Measurements from ENCODE around the gene TADA3. TPM values are rescaled to one million over a fixed set of nuclear protein-coding genes. Genes with fewer than 3 reads are reported as not detected.
A peak's percentile ranks its signal among the peaks of the same experiment; 100 is the strongest.

Gene TADA3
- total RNA-seq, 1 donor from 2014 or later: 69.6 TPM

DNA sequence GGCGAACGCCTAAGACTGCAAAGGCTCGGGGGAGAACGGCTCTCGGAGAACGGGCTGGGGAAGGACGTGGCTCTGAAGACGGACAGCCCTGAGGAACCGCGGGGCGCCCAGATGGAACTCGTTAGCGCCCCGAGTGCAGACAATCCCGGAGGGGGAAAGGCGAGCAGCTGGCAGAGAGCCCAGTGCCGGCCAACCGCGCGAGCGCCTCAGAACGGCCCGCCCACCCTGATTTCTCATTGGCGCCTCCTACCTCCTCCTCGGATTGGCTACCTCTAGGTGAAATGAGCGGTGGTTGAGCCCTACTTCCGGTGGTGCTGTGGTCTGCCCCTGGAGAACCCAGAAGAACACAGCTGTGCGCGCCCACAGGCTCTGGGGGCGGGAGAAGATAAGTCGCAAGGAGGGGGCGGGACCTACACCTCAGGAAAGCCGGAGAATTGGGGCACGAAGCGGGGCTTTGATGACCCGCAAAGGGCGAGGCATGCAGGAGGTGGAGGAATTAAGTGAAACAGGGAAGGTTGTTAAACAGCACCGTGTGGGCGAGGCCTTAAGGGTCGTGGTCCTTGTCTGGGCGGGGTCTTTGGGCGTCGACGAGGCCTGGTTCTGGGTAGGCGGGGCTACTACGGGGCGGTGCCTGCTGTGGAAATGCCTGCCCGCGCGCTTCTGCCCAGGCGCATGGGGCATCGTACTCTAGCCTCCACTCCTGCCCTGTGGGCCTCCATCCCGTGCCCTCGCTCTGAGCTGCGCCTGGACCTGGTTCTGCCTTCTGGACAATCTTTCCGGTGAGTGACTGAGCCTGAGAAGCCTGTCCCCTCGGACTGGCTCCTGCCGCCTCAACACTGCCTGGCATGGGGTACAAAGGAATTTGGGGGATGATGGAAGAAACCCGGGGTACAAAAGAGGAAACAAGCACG, 42.4 kb downstream of the TADA3 start, which contains the start of gene OGG1:
OGG1 (plus strand) TSS at position 308 of the 911 bp plus-strand sequence; CDS start at position 643, 335 bp downstream.
- TF ChIP-seq, protein P1, sequence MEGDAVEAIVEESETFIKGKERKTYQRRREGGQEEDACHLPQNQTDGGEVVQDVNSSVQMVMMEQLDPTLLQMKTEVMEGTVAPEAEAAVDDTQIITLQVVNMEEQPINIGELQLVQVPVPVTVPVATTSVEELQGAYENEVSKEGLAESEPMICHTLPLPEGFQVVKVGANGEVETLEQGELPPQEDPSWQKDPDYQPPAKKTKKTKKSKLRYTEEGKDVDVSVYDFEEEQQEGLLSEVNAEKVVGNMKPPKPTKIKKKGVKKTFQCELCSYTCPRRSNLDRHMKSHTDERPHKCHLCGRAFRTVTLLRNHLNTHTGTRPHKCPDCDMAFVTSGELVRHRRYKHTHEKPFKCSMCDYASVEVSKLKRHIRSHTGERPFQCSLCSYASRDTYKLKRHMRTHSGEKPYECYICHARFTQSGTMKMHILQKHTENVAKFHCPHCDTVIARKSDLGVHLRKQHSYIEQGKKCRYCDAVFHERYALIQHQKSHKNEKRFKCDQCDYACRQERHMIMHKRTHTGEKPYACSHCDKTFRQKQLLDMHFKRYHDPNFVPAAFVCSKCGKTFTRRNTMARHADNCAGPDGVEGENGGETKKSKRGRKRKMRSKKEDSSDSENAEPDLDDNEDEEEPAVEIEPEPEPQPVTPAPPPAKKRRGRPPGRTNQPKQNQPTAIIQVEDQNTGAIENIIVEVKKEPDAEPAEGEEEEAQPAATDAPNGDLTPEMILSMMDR (IDR thresholded peaks at IDR 0.05): no peak
- Mint-ChIP-seq H3K36me3 (ENCODE audit: low read depth) (peaks cover 25% of the 10 kb centered on the region), H3K27me3 (ENCODE audit: low read depth) (no peaks in the 10 kb centered on the region)

DNA sequence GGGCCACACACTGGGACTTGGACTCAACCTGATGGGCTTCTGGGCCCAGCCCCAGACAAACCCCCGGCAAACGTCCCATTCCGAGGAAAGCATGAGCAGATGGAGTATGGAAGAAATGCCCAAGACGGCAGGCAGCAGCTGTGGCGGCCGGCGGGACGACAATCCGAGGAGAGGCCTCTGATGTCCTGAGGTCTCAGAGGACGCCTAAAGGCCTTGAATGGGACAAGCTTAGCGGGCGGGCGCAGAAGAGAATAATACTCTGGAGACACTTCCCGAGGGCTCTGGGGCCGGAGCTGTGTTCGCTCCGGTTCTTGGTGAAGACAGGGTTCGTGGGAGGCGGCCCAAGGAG, 43.0 kb downstream of the TADA3 start:
- peak overlapping the region; percentile 96 for H3K27ac Mint-ChIP-seq (ENCODE audit: unreplicated experiment)
- DNase-seq (ENCODE audit: low spot score): no peak
- H3K36me3 Mint-ChIP-seq (ENCODE audit: low read depth): peaks cover 26% of the 10 kb centered on the region
- no peaks in the 10 kb centered on the region for H3K9me3 Mint-ChIP-seq (ENCODE audit: low read depth)
- H3K27me3 Mint-ChIP-seq (ENCODE audit: low read depth): no peaks in the 10 kb centered on the region
- H3K4me3 Mint-ChIP-seq (ENCODE audit: unreplicated experiment): peak overlapping the region; percentile 96
- TF ChIP-seq, protein P1 (IDR thresholded peaks at IDR 0.05): peak; percentile 10
- peaks cover 45% of the 10 kb centered on the region for H3K4me1 Mint-ChIP-seq (ENCODE audit: low read depth)

More for the DNA sequence above, 42.4 kb downstream of the TADA3 start, which contains the start of gene OGG1:
- Mint-ChIP-seq H3K9me3 (ENCODE audit: low read depth) (no peaks in the 10 kb centered on the region), H3K27ac (ENCODE audit: unreplicated experiment) (peak within 1 kb of the TSS; percentile 96), H3K4me1 (ENCODE audit: low read depth) (peaks cover 50% of the 10 kb centered on the region), H3K4me3 (ENCODE audit: unreplicated experiment) (peak within 1 kb of the TSS; percentile 96)
- DNase-seq (ENCODE audit: low spot score): peak; percentile 98

DNA sequence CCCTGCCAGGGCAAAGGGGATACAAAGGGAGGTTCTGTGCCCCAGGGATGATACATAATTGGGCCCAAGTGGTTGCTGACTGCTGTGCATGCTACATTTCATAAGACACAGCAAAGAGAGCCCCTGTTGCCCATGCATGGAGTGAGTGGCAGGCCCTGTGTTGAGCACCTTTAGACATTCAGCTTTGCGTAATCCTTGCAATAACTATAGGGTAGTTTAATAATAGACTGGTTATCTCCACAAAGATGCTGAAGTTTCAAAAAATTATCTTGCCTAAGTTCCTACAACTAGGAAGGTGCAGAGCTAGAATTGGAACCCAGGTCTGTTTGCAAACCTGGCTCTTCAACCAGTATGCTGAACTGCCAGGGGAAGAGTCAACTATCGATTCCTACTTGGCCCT, 44.2 kb downstream of the TADA3 start:
- Mint-ChIP-seq H3K4me3 (ENCODE audit: unreplicated experiment) (no peak overlapping the region), H3K9me3 (ENCODE audit: low read depth) (no peaks in the 10 kb centered on the region), H3K27ac (ENCODE audit: unreplicated experiment) (peak overlapping the region; percentile 59), H3K27me3 (ENCODE audit: low read depth) (no peaks in the 10 kb centered on the region), H3K4me1 (ENCODE audit: low read depth) (peaks cover 45% of the 10 kb centered on the region), H3K36me3 (ENCODE audit: low read depth) (peaks cover 31% of the 10 kb centered on the region)
- TF ChIP-seq, protein P1 (IDR thresholded peaks at IDR 0.05): no peak
- DNase-seq (ENCODE audit: low spot score): no peak

DNA sequence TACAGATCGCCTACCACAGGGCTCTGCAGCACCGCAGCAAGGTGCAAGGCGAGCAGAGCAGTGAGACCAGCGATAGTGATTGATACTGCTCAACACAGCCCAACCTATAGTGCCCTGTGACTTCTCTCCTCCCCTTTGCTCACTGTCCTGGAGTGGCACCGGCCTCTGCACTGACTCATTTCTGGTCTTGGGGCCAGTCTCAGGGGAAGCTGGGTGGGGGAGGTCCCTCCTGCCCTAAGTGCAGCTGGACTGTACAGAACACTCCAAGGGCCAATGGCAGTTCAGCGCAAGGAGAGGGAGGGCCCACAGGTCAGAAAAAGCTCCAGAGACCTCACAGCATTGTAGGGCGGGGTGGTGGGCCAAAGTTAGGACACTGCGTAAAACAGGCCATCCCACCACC, 45.0 kb downstream of the TADA3 start:
- Mint-ChIP-seq H3K4me3 (ENCODE audit: unreplicated experiment) (no peak overlapping the region), H3K9me3 (ENCODE audit: low read depth) (no peaks in the 10 kb centered on the region), H3K27me3 (ENCODE audit: low read depth) (no peaks in the 10 kb centered on the region), H3K36me3 (ENCODE audit: low read depth) (peaks cover 35% of the 10 kb centered on the region), H3K4me1 (ENCODE audit: low read depth) (peaks cover 45% of the 10 kb centered on the region), H3K27ac (ENCODE audit: unreplicated experiment) (no peak overlapping the region)
- TF ChIP-seq, protein P1 (IDR thresholded peaks at IDR 0.05): no peak
- DNase-seq (ENCODE audit: low spot score): no peak

DNA sequence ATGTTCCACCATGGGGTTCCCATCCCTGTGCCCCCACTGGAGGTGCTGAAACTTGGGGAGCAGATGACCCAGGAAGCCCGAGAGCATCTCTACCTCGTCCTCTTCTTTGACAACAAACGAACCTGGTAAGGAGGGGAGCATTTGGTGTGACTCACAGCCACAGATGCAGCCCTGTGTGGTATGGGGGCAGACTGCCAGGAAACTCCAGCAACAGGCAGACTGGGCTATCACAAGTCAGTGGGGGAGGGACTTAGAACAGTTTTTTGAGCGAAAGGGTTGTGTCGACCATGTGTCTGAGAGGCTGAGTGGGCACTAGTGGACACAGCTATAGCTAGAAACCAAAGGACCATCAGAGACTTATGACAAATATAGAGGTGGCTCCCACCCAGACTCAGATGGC, 45.9 kb downstream of the TADA3 start:
- no peak for DNase-seq (ENCODE audit: low spot score)
- no peaks in the 10 kb centered on the region for H3K27me3 Mint-ChIP-seq (ENCODE audit: low read depth)
- peaks cover 29% of the 10 kb centered on the region for H3K36me3 Mint-ChIP-seq (ENCODE audit: low read depth)
- peaks cover 38% of the 10 kb centered on the region for H3K4me1 Mint-ChIP-seq (ENCODE audit: low read depth)
- H3K4me3 Mint-ChIP-seq (ENCODE audit: unreplicated experiment): no peak overlapping the region
- H3K27ac Mint-ChIP-seq (ENCODE audit: unreplicated experiment): peak overlapping the region; percentile 61
- H3K9me3 Mint-ChIP-seq (ENCODE audit: low read depth): no peaks in the 10 kb centered on the region
- TF ChIP-seq, protein P1 (IDR thresholded peaks at IDR 0.05): no peak
